ENCODE results near the gene MCTP1. TPM values are rescaled to one million over a fixed set of nuclear protein-coding genes. Genes with fewer than 3 reads are reported as not detected.
A peak's percentile ranks its signal among the peaks of the same experiment; 100 is the strongest.
"Not testable (repeated sequence)": the region's sequence is repeated elsewhere in the genome, so short reads cannot be mapped to it uniquely, and the experiment has no call there.

The MCTP1 gene
- total RNA-seq, 1 donor from 2014 or later, result 1.7 TPM

- no peak for TF ChIP-seq CTCF (conservative IDR thresholded peaks at IDR 0.05)
- Mint-ChIP-seq H3K4me1 (peaks cover 27% of the 10 kb centered on the region), H3K4me3 (no peak overlapping the region), H3K9me3 (no peaks in the 10 kb centered on the region), H3K27me3 (ENCODE audit: low read depth) (no peaks in the 10 kb centered on the region), H3K27ac (ENCODE audit: unreplicated experiment) (no peak overlapping the region), H3K36me3 (ENCODE audit: low read depth) (no peaks in the 10 kb centered on the region)
- DNase-seq (ENCODE audit: low read depth, low spot score), result no peak
These were observed 433.9 kb downstream of the MCTP1 start for GRCh38 chr5:94850960-94851359.

DNA sequence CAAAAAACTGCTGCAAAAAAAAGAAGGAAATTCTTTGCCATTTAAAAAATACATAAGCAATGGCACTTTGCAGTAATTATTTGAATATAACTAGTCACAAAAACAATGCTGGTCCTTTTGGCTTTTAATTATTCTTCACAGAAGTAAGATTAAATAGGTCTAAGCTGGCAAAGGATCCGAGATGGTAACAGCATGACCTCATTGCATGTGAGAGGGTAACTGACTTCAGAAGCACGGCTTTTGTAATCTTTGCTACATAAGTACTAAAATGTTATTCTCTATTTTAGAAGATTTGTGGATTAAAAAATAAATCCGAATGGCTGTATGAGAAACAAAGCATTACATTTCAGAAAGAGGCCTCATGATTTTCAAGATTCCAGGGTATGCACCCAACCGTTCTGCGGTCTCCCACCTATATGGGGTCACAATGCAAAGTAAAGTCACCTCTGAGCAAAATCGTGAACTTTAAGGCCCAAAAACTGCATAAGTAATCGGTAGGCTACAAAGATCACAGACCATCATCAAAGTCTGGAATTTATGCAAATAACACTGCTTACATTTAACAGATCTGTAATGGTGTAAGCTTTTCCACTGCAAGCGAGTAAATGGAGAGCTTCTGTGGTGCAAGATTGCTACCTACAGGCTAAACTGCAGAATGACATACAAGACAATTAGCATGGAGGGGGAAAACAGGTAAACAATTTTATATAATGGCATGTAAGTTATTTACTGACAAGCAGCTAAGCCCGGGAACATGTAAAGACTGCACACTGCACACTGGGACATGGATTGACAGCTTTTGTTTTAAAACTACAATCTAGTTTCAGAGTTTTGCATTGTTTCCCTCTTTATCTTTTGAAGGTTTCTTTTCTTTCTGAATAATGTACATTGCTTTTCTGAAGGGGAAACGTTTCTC is 434.8 kb downstream of the MCTP1 start:
- Mint-ChIP-seq H3K27ac (ENCODE audit: unreplicated experiment) (no peak overlapping the region), H3K36me3 (ENCODE audit: low read depth) (no peaks in the 10 kb centered on the region), H3K27me3 (ENCODE audit: low read depth) (no peaks in the 10 kb centered on the region), H3K4me1 (peaks cover 27% of the 10 kb centered on the region), H3K4me3 (peak overlapping the region; percentile 28), H3K9me3 (no peaks in the 10 kb centered on the region)
- peak; percentile 85 for TF ChIP-seq CTCF (conservative IDR thresholded peaks at IDR 0.05)
- DNase-seq (ENCODE audit: low read depth, low spot score), result no peak

DNA sequence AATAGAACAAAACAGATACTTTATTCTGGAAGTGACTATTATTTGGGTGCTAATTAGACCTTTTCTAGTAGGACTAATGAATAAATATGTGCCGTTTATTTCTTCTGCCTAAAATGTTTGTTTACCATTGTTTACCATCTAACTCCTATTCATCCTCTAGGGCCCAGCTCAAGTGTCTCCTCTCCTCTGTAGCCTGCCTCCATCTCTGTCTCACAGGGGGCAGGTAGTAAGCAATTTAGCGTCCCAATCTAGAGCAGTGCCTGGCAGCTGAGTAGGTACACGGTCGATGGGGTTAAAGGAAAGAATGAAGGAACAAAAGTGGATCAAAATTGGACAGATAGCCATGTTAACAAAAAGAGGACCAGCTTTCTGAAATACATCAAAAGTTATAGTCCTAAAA is 435.6 kb downstream of the MCTP1 start:
- H3K36me3 Mint-ChIP-seq (ENCODE audit: low read depth), result no peaks in the 10 kb centered on the region
- no peak for DNase-seq (ENCODE audit: low read depth, low spot score)
- no peak for TF ChIP-seq CTCF (conservative IDR thresholded peaks at IDR 0.05)
- H3K4me1 Mint-ChIP-seq, result peaks cover 27% of the 10 kb centered on the region
- no peak overlapping the region for H3K4me3 Mint-ChIP-seq
- H3K9me3 Mint-ChIP-seq, result no peaks in the 10 kb centered on the region
- H3K27me3 Mint-ChIP-seq (ENCODE audit: low read depth), result no peaks in the 10 kb centered on the region
- H3K27ac Mint-ChIP-seq (ENCODE audit: unreplicated experiment), result no peak overlapping the region

DNA sequence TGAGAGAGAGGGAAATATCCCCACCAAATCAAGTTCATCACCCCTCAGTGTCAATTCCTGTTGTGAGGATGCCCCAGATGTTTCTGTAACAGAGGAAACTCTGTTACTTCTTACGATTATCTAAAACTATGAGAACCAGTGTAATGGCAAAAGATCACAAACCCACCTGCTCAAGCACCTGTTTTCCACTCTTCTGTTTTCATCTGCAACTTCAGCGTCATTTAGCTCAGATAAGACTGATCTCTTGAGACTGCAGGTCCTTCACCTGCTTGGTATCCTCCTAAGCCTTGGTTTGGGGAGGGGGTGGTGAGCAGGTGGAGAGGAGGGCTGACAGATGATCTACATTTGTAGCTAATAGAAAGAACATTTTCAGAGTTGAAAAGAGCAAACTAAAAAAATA is 437.2 kb downstream of the MCTP1 start:
- peaks cover 3% of the 10 kb centered on the region for H3K9me3 Mint-ChIP-seq
- DNase-seq (ENCODE audit: low read depth, low spot score), result no peak
- no peak overlapping the region for H3K27ac Mint-ChIP-seq (ENCODE audit: unreplicated experiment)
- no peaks in the 10 kb centered on the region for H3K36me3 Mint-ChIP-seq (ENCODE audit: low read depth)
- no peak overlapping the region for H3K4me3 Mint-ChIP-seq
- TF ChIP-seq CTCF (conservative IDR thresholded peaks at IDR 0.05), result no peak
- no peaks in the 10 kb centered on the region for H3K27me3 Mint-ChIP-seq (ENCODE audit: low read depth)
- H3K4me1 Mint-ChIP-seq, result peaks cover 27% of the 10 kb centered on the region

DNA sequence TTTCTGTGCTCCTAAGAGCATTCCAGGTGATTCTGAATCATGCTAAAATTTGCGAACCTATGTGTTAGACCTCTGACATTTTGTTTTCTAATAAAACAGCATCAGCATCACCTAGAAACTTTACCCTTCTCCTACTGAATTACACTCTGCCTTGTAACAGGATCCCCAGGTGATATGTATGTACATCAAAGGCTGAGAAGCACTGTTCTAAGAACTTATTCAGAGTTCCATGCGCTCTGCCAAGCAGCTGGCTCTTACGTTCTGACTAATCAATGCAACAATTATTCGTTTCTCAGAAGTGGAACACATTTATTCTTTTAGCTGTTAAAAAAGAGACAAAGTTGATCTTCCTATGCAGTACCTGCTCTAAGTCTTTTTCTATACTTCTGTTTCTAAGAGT is 437.9 kb downstream of the MCTP1 start:
- TF ChIP-seq CTCF (conservative IDR thresholded peaks at IDR 0.05), result no peak
- peaks cover 27% of the 10 kb centered on the region for H3K4me1 Mint-ChIP-seq
- no peak overlapping the region for H3K27ac Mint-ChIP-seq (ENCODE audit: unreplicated experiment)
- no peaks in the 10 kb centered on the region for H3K36me3 Mint-ChIP-seq (ENCODE audit: low read depth)
- H3K27me3 Mint-ChIP-seq (ENCODE audit: low read depth), result no peaks in the 10 kb centered on the region
- no peak for DNase-seq (ENCODE audit: low read depth, low spot score)
- H3K4me3 Mint-ChIP-seq, result no peak overlapping the region
- peaks cover 3% of the 10 kb centered on the region for H3K9me3 Mint-ChIP-seq

- not testable (repeated sequence) for H3K27me3 Mint-ChIP-seq (ENCODE audit: low read depth); DNase-seq (ENCODE audit: low read depth, low spot score); H3K27ac Mint-ChIP-seq (ENCODE audit: unreplicated experiment); H3K36me3 Mint-ChIP-seq (ENCODE audit: low read depth); H3K4me3 Mint-ChIP-seq; H3K9me3 Mint-ChIP-seq
- H3K4me1 Mint-ChIP-seq, result peaks cover 27% of the 10 kb centered on the region
These were observed 439.2 kb downstream of the MCTP1 start for GRCh38 chr5:94845696-94846095.

All from neural crest cell (in vitro differentiated cells).